RWPE2 (cell line): Measurements from ENCODE around the gene LAMA2.

Experiments
- ATAC-seq: fragments of 200-7000 bp; cut with Tn5 transposase; 3 replicates; pipeline ENCODE4 v1.9.1; 2021; ENCODE audit warnings: low read depth
- DNase-seq: peaks from one replicate; pipeline ENCODE4 v3.0.0-alpha.2; 2020; ENCODE audit warnings: low spot score
- H3K27ac ChIP-seq: fragments of 450-650 bp; 2 replicates; pipeline ENCODE4 v1.5.1; 2017; ENCODE audit warnings: mild to moderate bottlenecking; ENCODE audit not compliant: poor library complexity, severe bottlenecking
- H3K27me3 ChIP-seq: fragments of 250-450 bp; sonication (Bioruptor Pico); 2 replicates; pipeline ENCODE4 v1.5.1; 2021; ENCODE audit warnings: mild to moderate bottlenecking, moderate library complexity; ENCODE audit not compliant: insufficient read depth, poor library complexity, severe bottlenecking
- H3K36me3 ChIP-seq: fragments of 250-450 bp; sonication (Bioruptor Pico); 2 replicates; pipeline ENCODE4 v1.5.1; 2020; ENCODE audit warnings: low read depth, mild to moderate bottlenecking, moderate library complexity
- H3K4me1 ChIP-seq: fragments of 250-450 bp; sonication (Bioruptor Pico); 2 replicates; pipeline ENCODE4 v1.5.1; 2021; ENCODE audit warnings: mild to moderate bottlenecking, moderate library complexity; ENCODE audit not compliant: insufficient read depth, poor library complexity, severe bottlenecking
- H3K4me3 ChIP-seq: fragments of 250-450 bp; sonication (Bioruptor Pico); 2 replicates; pipeline ENCODE4 v1.5.1; 2021; ENCODE audit warnings: mild to moderate bottlenecking, moderate library complexity; ENCODE audit not compliant: severe bottlenecking
- H3K9me3 ChIP-seq: fragments of 250-450 bp; sonication (Bioruptor Pico); 2 replicates; pipeline ENCODE4 v1.5.1; 2021; ENCODE audit warnings: mild to moderate bottlenecking, moderate library complexity; ENCODE audit not compliant: severe bottlenecking
- TF ChIP-seq, protein P1 (sequence below): fragments of 450-650 bp; IDR thresholded peaks from one replicate; pipeline ENCODE4 v1.5.1; 2017; ENCODE audit warnings: mild to moderate bottlenecking, moderate library complexity; ENCODE audit not compliant: poor library complexity, severe bottlenecking

The LAMA2 gene

DNA sequence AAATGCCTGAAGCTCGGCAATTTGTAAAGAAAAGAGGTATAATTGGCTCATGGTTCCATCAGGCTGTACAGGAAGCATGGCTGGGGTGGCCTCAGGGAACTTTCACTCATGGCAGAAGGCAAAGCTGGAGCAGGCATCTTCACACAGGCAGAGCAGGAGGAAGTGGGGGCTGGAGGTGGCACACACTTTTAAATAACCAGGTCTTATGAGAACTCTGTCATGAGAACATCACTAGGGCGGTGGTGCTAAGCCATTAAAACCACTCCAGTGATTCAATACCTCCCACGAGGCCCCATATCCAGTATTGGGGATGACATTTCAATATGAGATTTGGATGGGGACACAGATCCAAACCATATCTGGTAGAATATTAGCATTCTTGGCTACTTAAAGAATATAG, 481.8 kb downstream of the LAMA2 start:
- H3K27ac ChIP-seq = no peak overlapping the region
- DNase-seq (no peak), ATAC-seq (no peak)
- TF ChIP-seq, protein P1, sequence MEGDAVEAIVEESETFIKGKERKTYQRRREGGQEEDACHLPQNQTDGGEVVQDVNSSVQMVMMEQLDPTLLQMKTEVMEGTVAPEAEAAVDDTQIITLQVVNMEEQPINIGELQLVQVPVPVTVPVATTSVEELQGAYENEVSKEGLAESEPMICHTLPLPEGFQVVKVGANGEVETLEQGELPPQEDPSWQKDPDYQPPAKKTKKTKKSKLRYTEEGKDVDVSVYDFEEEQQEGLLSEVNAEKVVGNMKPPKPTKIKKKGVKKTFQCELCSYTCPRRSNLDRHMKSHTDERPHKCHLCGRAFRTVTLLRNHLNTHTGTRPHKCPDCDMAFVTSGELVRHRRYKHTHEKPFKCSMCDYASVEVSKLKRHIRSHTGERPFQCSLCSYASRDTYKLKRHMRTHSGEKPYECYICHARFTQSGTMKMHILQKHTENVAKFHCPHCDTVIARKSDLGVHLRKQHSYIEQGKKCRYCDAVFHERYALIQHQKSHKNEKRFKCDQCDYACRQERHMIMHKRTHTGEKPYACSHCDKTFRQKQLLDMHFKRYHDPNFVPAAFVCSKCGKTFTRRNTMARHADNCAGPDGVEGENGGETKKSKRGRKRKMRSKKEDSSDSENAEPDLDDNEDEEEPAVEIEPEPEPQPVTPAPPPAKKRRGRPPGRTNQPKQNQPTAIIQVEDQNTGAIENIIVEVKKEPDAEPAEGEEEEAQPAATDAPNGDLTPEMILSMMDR = no peak
- no peaks in the 10 kb centered on the region for H3K36me3 ChIP-seq
- H3K27me3 ChIP-seq = no peaks in the 10 kb centered on the region
- H3K4me3 ChIP-seq = no peak overlapping the region
- H3K9me3 ChIP-seq = no peaks in the 10 kb centered on the region
- no peaks in the 10 kb centered on the region for H3K4me1 ChIP-seq

DNA sequence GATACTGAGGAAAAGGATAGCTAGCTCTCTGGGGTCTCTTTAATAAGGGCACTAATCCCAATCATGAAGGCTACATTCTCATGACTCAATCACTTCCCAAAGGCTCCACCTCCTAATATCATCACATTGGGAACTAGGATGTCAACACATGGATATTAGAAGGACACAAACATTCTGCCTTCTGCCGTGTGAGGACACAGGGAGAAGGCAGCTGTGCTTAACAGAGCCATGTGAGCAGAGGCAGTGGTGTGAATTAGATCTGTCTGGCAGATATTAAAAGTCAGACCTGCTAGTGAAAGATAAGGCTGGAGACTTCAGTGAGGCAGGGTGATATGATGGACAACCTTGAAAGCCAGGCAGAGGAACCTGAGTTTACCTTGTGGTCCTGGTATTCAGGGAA, 485.1 kb downstream of the LAMA2 start:
- Histone ChIP-seq H3K4me1 (no peaks in the 10 kb centered on the region), H3K27ac (no peak overlapping the region), H3K27me3 (no peaks in the 10 kb centered on the region), H3K9me3 (no peaks in the 10 kb centered on the region), H3K4me3 (no peak overlapping the region), H3K36me3 (no peaks in the 10 kb centered on the region)
- TF ChIP-seq, protein P1 = no peak
- no peak for DNase-seq
- ATAC-seq = no peak

DNA sequence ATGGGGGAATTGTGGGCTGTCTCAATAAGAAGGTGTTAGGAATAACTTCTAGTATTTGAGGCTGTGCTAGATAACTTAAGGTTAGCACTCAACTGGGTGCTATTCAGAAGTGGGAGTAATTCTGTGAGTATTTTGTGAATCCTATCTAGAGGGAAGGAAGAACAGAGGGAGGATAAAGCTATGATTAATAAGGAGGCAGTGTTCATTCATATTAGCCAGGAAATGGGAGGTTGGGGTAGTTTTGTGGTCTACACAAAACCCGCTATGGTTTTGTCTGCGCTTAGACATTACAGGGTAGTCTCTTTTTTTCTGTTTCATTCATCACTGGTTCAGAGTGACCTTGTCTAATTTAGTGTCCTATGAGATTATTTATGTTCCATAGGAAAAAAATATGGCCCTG, 486.0 kb downstream of the LAMA2 start:
- Histone ChIP-seq H3K4me3 (no peak overlapping the region), H3K4me1 (no peaks in the 10 kb centered on the region), H3K27ac (no peak overlapping the region), H3K27me3 (no peaks in the 10 kb centered on the region), H3K36me3 (no peaks in the 10 kb centered on the region), H3K9me3 (no peaks in the 10 kb centered on the region)
- TF ChIP-seq, protein P1 = no peak
- ATAC-seq = no peak
- DNase-seq = no peak

DNA sequence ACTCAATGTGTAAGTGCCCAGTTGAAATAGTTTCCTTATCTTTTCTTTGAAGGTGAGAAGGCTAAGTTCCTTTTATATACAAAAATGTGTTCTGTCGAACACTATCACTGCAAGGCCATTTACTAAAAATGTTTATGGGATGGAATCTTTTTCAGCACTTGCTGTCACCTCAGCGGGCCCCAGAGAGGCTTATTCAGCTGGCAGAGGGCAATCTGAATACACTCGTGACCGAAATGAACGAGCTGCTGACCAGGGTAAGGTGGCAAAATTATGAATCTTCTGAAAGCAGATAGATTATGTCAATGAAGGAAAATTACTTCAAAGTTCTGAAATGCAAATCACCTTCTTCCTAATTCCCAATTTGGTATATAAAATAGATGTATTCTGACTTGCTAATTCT, 486.8 kb downstream of the LAMA2 start:
- no peak for DNase-seq

DNA sequence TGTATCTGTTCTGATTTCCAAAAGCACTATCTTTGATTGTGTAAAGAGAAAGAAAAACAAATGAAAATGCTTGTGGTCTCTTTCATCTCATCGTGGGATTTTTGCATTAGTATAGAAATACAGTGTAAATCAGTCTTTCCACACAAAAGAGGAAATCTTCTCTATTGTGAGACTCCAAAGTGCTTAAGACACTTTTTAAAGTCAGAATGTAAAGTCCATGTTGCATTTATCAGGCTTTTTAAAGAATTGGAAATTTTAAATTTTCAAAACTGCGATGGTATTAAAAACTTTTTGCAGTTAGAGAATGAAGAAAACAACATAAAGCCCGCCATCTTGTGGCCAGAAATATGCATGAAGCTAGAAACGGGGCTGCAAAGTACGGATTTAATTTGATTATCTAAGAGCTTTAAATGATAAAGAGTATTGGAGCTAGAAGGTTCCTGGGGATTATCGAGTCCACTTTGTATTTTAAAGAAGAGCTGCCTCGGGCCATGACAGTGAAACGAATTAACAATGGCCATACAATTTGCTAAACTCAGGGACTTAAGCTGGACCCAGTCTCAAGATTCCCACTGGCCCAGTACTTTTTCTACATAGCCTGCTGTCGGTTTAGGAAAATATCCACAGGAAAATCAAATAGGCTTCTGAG, 487.5 kb downstream of the LAMA2 start:
- no peaks in the 10 kb centered on the region for H3K9me3 ChIP-seq
- no peak for DNase-seq
- no peaks in the 10 kb centered on the region for H3K36me3 ChIP-seq
- no peaks in the 10 kb centered on the region for H3K27me3 ChIP-seq
- H3K4me1 ChIP-seq = no peaks in the 10 kb centered on the region
- no peak overlapping the region for H3K4me3 ChIP-seq
- H3K27ac ChIP-seq = no peak overlapping the region
- no peak for ATAC-seq
- TF ChIP-seq, protein P1 = peak; percentile 85

More for the DNA sequence above, 486.8 kb downstream of the LAMA2 start:
- Histone ChIP-seq H3K27ac (no peak overlapping the region), H3K27me3 (no peaks in the 10 kb centered on the region), H3K4me3 (no peak overlapping the region), H3K36me3 (no peaks in the 10 kb centered on the region), H3K9me3 (no peaks in the 10 kb centered on the region), H3K4me1 (no peaks in the 10 kb centered on the region)
- ATAC-seq = no peak
- TF ChIP-seq, protein P1 = no peak
